Prostate gland (tissue), 2 donors: ENCODE measurements around the gene CTNNAL1.

ENCODE experiments used
- CTCF ChIP-seq, 4 experiments: fragments of 200-600 bp in 2 of 4; fragments of 450-650 bp in 2 of 4; sonication (generic) in 2 of 4; IDR thresholded peaks; 1 replicate in 3 of 4; 2 replicates in 1 of 4; pipeline ENCODE4 v1.5.1; 2016 to 2019; ENCODE audit warnings: antibody characterized with exemption in 4 of 4, mild to moderate bottlenecking in 2 of 4, moderate library complexity in 2 of 4
- POLR2A ChIP-seq: fragments of 450-650 bp; IDR thresholded peaks from one replicate; pipeline ENCODE4 v1.6.1; 2016; ENCODE audit warnings: antibody characterized with exemption, mild to moderate bottlenecking
- POLR2AphosphoS5 ChIP-seq: sonication (generic); formaldehyde crosslinking; IDR thresholded peaks from one replicate; pipeline ENCODE4 v1.6.1; 2017; ENCODE audit warnings: antibody characterized with exemption

GRCh38 chr9:108996643-108997042 lies 16.7 kb downstream of the CTNNAL1 start:
- TF ChIP-seq CTCF (IDR thresholded peaks at IDR 0.05) (no peak), POLR2A (no peak), POLR2AphosphoS5 (no peak)
